Measurements from ENCODE around the gene TNIP2.
A peak's percentile ranks its signal among the peaks of the same experiment; 100 is the strongest.

DNA sequence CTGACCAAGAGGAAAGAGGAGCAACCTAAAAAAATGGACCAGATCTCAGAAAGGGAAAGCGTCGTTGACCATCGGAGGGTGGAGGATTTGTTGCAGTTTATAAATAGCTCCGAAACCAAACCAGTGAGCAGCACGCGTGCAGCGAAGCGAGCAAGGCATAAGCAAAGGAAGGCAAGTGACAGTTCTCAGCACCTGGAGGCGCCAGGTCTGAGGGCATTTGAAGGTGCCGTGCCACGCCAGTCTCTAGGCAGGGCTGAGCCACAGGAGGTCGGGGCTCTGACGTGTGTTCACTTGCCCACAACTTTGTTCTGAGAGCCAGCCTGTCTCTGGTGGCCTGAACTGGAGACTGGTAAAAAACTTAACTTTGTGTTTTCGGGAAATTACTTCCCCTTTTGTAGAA is 59.7 kb downstream of the TNIP2 start:
- TF ChIP-seq POLR2AphosphoS5 (IDR thresholded peaks at IDR 0.05) (peak; percentile 66 to 78 (median 76)), CTCF (IDR thresholded peaks at IDR 0.05 in 8 of 11, conservative IDR thresholded peaks at IDR 0.05 in 3 of 11) (peak in 1 of 11 experiments; percentile 18), POLR2A (IDR thresholded peaks at IDR 0.05) (no peak)

Measured in spleen (tissue), 7 donors.